SK-N-SH (cell line): ENCODE measurements around the gene AUTS2. TPM values are rescaled to one million over a fixed set of nuclear protein-coding genes. Genes with fewer than 3 reads are reported as not detected.

ENCODE experiments used
- CTCF ChIA-PET: fragments of 300-600, 350-600 bp; formaldehyde crosslinking; extraction: SDS; loops from one replicate; lab custom pipeline; 2021; lab: Yijun Ruan, JAX
- POLR2A ChIA-PET: fragments of 350-600 bp; sonication (Branson Sonifier 250); formaldehyde crosslinking; extraction: SDS; loops from one replicate; lab custom pipeline; 2020; ENCODE audit warnings: antibody characterized with exemption, inconsistent platforms; lab: Yijun Ruan, JAX
- DNase-seq: peaks from one replicate; pipeline ENCODE4 v3.0.0; 2012
- H2AFZ ChIP-seq: fragments of 200-600 bp; sonication (generic); 2 replicates; pipeline ENCODE4 v1.8.1; 2016; ENCODE audit warnings: antibody characterized with exemption, mild to moderate bottlenecking, low read depth
- H3F3A ChIP-seq: fragments of 200-600 bp; sonication (generic); replicated peaks from 2 replicates; pipeline ENCODE3; 2016; ENCODE audit warnings: antibody characterized with exemption, mild to moderate bottlenecking; ENCODE audit not compliant: insufficient read depth
- H3K27ac ChIP-seq, 2 experiments: fragments of 200-500 bp in 1 of 2; fragments of 200-600 bp in 1 of 2; sonication (Bioruptor generic) in 1 of 2; sonication (generic), shearing (Covaris generic) in 1 of 2; 2 replicates each; pipeline versions ENCODE4 v1.5.1 to v1.6.1; 2014 to 2016; ENCODE audit warnings: low read depth in 2 of 2, inconsistent platforms in 1 of 2, low read length in 1 of 2, mild to moderate bottlenecking in 1 of 2, mixed read lengths in 1 of 2
- H3K27me3 ChIP-seq: fragments of 200-600 bp; sonication (generic), shearing (Covaris generic); 2 replicates; pipeline ENCODE4 v1.6.1; 2016; ENCODE audit warnings: mixed run types; ENCODE audit not compliant: insufficient read depth
- H3K36me3 ChIP-seq, 2 experiments: fragments of 200-500 bp in 1 of 2; fragments of 200-600 bp in 1 of 2; sonication (Bioruptor generic) in 1 of 2; sonication (generic) in 1 of 2; replicated peaks in 1 of 2; 2 replicates each; pipeline versions ENCODE3 to v1.5.1; 2014 to 2016; ENCODE audit warnings: low read length in 1 of 2, mild to moderate bottlenecking in 1 of 2; ENCODE audit not compliant: insufficient read depth in 2 of 2, control insufficient read depth in 1 of 2
- H3K4me1 ChIP-seq, 2 experiments: fragments of 200-500 bp in 1 of 2; fragments of 200-600 bp in 1 of 2; sonication (Bioruptor generic) in 1 of 2; sonication (generic), shearing (Covaris generic) in 1 of 2; 2 replicates each; pipeline versions ENCODE4 v1.5.1 to v1.6.1; 2014 to 2016; ENCODE audit warnings: low read depth in 1 of 2, low read length in 1 of 2, mixed run types in 1 of 2; ENCODE audit not compliant: insufficient read depth in 2 of 2, control insufficient read depth in 1 of 2
- H3K4me2 ChIP-seq: fragments of 200-600 bp; sonication (generic), shearing (Covaris generic); 2 replicates; pipeline ENCODE4 v1.6.1; 2017; ENCODE audit warnings: mixed run types
- H3K4me3 ChIP-seq, 2 experiments: fragments of 200-500 bp in 1 of 2; fragments of 200-600 bp in 1 of 2; sonication (Bioruptor generic) in 1 of 2; sonication (generic), shearing (Covaris generic) in 1 of 2; 2 replicates each; pipeline versions ENCODE4 v1.5.1 to v1.8.1; 2014 to 2016; ENCODE audit warnings: low read depth in 2 of 2, inconsistent platforms in 1 of 2, low read length in 1 of 2, mild to moderate bottlenecking in 1 of 2, mixed read lengths in 1 of 2, moderate library complexity in 1 of 2
- H3K79me2 ChIP-seq: fragments of 200-600 bp; sonication (generic); 2 replicates; pipeline ENCODE4 v1.8.1; 2017; ENCODE audit warnings: mild to moderate bottlenecking; ENCODE audit not compliant: insufficient read depth
- H3K9ac ChIP-seq: fragments of 200-600 bp; sonication (generic); 2 replicates; pipeline ENCODE4 v1.6.1; 2017; ENCODE audit warnings: mixed run types
- H3K9me2 ChIP-seq: fragments of 200-600 bp; sonication (generic); 2 replicates; pipeline ENCODE4 v1.6.1; 2017; ENCODE audit warnings: mixed run types
- H3K9me3 ChIP-seq: fragments of 200-600 bp; sonication (generic); 2 replicates; pipeline ENCODE4 v1.6.1; 2017; ENCODE audit warnings: mixed run types, mild to moderate bottlenecking, moderate library complexity
- H4K20me1 ChIP-seq: fragments of 200-600 bp; sonication (generic); 2 replicates; pipeline ENCODE4 v1.6.1; 2017; ENCODE audit warnings: mild to moderate bottlenecking, mixed run types; ENCODE audit not compliant: insufficient read depth
- ELF1 ChIP-seq: IDR thresholded peaks from 2 replicates; pipeline ENCODE4 v1.4.0; 2012
- EP300 ChIP-seq, 2 experiments: IDR thresholded peaks; 2 replicates each; pipeline versions ENCODE4 v1.4.0 to v1.6.1; 2012; ENCODE audit warnings: borderline replicate concordance in 1 of 2, low read depth in 1 of 2, low read length in 1 of 2
- FOSL2 ChIP-seq: IDR thresholded peaks from 2 replicates; pipeline ENCODE4 v1.4.0; 2012; ENCODE audit warnings: low read depth, mild to moderate bottlenecking, moderate library complexity, borderline replicate concordance
- FOXJ3 ChIP-seq: sonication (generic); formaldehyde crosslinking; IDR thresholded peaks from 2 replicates; pipeline ENCODE4 v1.5.1; 2020; ENCODE audit warnings: mild to moderate bottlenecking, missing genetic modification reagents
- FOXM1 ChIP-seq: IDR thresholded peaks from 2 replicates; pipeline ENCODE4 v1.4.0; 2012; ENCODE audit warnings: low read depth, mild to moderate bottlenecking
- GABPA ChIP-seq: IDR thresholded peaks from 2 replicates; pipeline ENCODE4 v1.4.0; 2012; ENCODE audit warnings: low read depth, mild to moderate bottlenecking
- JUND ChIP-seq: IDR thresholded peaks from 2 replicates; pipeline ENCODE4 v1.4.0; 2012
- MAX ChIP-seq: IDR thresholded peaks from 2 replicates; pipeline ENCODE4 v1.4.0; 2012; ENCODE audit warnings: low read depth
- MEF2A ChIP-seq: IDR thresholded peaks from 2 replicates; pipeline ENCODE4 v1.4.0; 2012; ENCODE audit warnings: low read depth, borderline replicate concordance
- MXI1 ChIP-seq: IDR thresholded peaks from 2 replicates; pipeline ENCODE4 v1.6.1; 2012; ENCODE audit warnings: mild to moderate bottlenecking, low read depth, low read length, improper control_type of control experiment
- PBX3 ChIP-seq: IDR thresholded peaks from 2 replicates; pipeline ENCODE4; 2012
- POLR2AphosphoS5 ChIP-seq: IDR thresholded peaks from 2 replicates; pipeline ENCODE4 v1.6.1; 2012; ENCODE audit warnings: low read depth, low read length
- RAD21 ChIP-seq: IDR thresholded peaks from 2 replicates; pipeline ENCODE4 v1.6.1; 2012; ENCODE audit warnings: mild to moderate bottlenecking, low read length
- RCOR1 ChIP-seq: fragments of 150-350 bp; IDR thresholded peaks from 2 replicates; pipeline ENCODE4 v1.6.1; 2017; ENCODE audit warnings: antibody characterized with exemption, low read length
- SIN3A ChIP-seq: IDR thresholded peaks from 2 replicates; pipeline ENCODE4 v1.6.1; 2012; ENCODE audit warnings: low read depth, mild to moderate bottlenecking, low read length, moderate library complexity, borderline replicate concordance
- SMC3 ChIP-seq: IDR thresholded peaks from 2 replicates; pipeline ENCODE4 v1.6.1; 2012; ENCODE audit warnings: low read depth, low read length, improper control_type of control experiment
- TCF12 ChIP-seq: IDR thresholded peaks from 2 replicates; pipeline ENCODE4 v1.4.0; 2012
- YY1 ChIP-seq: IDR thresholded peaks from 2 replicates; pipeline ENCODE4 v1.4.0; 2012; ENCODE audit warnings: low read depth, mild to moderate bottlenecking
- WGBS: methylation state at CpG from one replicate; pipeline ENCODE4 v1.1.6; 2017; ENCODE audit warnings: low lambda C conversion rate; 5-methylcytosine and 5-hydroxymethylcytosine counted together
- polyA plus RNA-seq, 3 experiments: library from polyadenylated mRNA; depleted of rRNA; stranded (reverse); fragments of >200 nt; gene quantifications; 2 replicates each; pipeline ENCODE4 v1.2.3, GENCODE V29; 2012
- TF ChIP-seq, protein P1 (sequence below): IDR thresholded peaks from 2 replicates; pipeline ENCODE4 v1.6.1; 2012; ENCODE audit warnings: mild to moderate bottlenecking, low read depth, low read length, moderate library complexity

Gene AUTS2
- polyA plus RNA-seq, 1 of the 3 experiments (the other 2 are of a cell fraction), result 15.6 TPM

DNA sequence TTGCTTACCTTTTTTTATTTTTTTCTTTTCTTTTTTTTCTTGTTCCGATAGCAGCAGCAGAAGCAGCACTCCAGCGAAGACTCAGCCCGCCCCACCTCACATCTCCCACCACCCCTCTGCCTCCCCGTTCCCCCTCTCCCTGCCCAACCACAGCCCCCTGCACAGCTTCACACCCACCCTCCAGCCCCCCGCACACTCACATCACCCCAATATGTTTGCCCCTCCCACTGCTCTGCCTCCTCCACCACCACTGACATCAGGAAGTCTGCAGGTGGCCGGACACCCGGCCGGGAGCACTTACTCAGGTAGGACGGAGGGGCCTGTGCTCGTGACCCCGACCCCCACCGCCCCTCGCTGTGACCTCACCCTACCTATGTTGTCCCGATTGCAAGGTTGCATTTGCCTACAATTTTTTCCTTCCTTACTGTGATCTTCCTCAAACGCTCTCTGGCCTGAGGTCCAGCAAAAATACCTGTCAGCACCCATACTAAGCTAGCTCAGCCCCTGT lies 1166.5 kb downstream of the AUTS2 start:
- DNase-seq, result no peak
- H3K9ac ChIP-seq, result no peak overlapping the region
- no peak for TF ChIP-seq JUND
- no peak for TF ChIP-seq RAD21
- no peak for TF ChIP-seq EP300 (IDR thresholded peaks at IDR 0.05; ENCODE audit: borderline replicate concordance in 1 of 2, low read depth in 1 of 2, low read length in 1 of 2)
- TF ChIP-seq MEF2A, result no peak
- no peak for TF ChIP-seq FOXJ3 (CRISPR knock-in tag)
- TF ChIP-seq PBX3, result no peak
- TF ChIP-seq SIN3A, result no peak
- TF ChIP-seq YY1, result no peak
- TF ChIP-seq FOXM1, result no peak
- TF ChIP-seq RCOR1, result no peak
- TF ChIP-seq GABPA, result no peak
- no peak for TF ChIP-seq TCF12
- TF ChIP-seq FOSL2, result no peak
- TF ChIP-seq SMC3, result no peak
- TF ChIP-seq, protein P1, sequence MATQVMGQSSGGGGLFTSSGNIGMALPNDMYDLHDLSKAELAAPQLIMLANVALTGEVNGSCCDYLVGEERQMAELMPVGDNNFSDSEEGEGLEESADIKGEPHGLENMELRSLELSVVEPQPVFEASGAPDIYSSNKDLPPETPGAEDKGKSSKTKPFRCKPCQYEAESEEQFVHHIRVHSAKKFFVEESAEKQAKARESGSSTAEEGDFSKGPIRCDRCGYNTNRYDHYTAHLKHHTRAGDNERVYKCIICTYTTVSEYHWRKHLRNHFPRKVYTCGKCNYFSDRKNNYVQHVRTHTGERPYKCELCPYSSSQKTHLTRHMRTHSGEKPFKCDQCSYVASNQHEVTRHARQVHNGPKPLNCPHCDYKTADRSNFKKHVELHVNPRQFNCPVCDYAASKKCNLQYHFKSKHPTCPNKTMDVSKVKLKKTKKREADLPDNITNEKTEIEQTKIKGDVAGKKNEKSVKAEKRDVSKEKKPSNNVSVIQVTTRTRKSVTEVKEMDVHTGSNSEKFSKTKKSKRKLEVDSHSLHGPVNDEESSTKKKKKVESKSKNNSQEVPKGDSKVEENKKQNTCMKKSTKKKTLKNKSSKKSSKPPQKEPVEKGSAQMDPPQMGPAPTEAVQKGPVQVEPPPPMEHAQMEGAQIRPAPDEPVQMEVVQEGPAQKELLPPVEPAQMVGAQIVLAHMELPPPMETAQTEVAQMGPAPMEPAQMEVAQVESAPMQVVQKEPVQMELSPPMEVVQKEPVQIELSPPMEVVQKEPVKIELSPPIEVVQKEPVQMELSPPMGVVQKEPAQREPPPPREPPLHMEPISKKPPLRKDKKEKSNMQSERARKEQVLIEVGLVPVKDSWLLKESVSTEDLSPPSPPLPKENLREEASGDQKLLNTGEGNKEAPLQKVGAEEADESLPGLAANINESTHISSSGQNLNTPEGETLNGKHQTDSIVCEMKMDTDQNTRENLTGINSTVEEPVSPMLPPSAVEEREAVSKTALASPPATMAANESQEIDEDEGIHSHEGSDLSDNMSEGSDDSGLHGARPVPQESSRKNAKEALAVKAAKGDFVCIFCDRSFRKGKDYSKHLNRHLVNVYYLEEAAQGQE, result no peak
- no peak for TF ChIP-seq MXI1
- TF ChIP-seq POLR2AphosphoS5, result no peak
- TF ChIP-seq ELF1, result no peak
- TF ChIP-seq MAX, result no peak
- H3K79me2 ChIP-seq, result peaks cover 31% of the 10 kb centered on the region
- no peaks in the 10 kb centered on the region for H3K9me3 ChIP-seq
- H3K4me1 ChIP-seq, result peaks cover 0 to 14% of the 10 kb centered on the region in 2 experiments; a peak in 1 of 4 replicates
- H3K4me3 ChIP-seq, result no peak overlapping the region
- H3K4me2 ChIP-seq, result no peak overlapping the region
- H3K27me3 ChIP-seq, result no peaks in the 10 kb centered on the region
- no peak overlapping the region for H2AFZ ChIP-seq
- CTCF ChIA-PET, result no interaction called here
- no peaks in the 10 kb centered on the region for H3K9me2 ChIP-seq
- H4K20me1 ChIP-seq, result peaks cover 35% of the 10 kb centered on the region
- H3K27ac ChIP-seq, result no peak overlapping the region
- H3K36me3 ChIP-seq, result peaks cover 33 to 56% of the 10 kb centered on the region in 2 experiments
- POLR2A ChIA-PET, result no interaction called here
- H3F3A ChIP-seq, result no peaks in the 10 kb centered on the region
- 92% methylated on average over 15 of the region's 15 CpGs for WGBS
